Lower lobe of right lung (tissue), 2 donors: ENCODE data around the gene TRIOBP. TPM values are rescaled to one million over a fixed set of nuclear protein-coding genes. Genes with fewer than 3 reads are reported as not detected.
A peak's percentile ranks its signal among the peaks of the same experiment; 100 is the strongest.
"Not testable (repeated sequence)": the region's sequence is repeated elsewhere in the genome, so short reads cannot be mapped to it uniquely, and the experiment has no call there.

ENCODE experiments used
- ATAC-seq, 2 donors: fragments of 200-7000 bp; cut with Tn5 transposase; one replicate each; pipeline ENCODE4 v1.9.1; 2020 to 2022; ENCODE audit warnings: mild to moderate bottlenecking in 2 of 2, moderate library complexity in 2 of 2
- DNase-seq: peaks from one replicate; pipeline ENCODE4 v3.0.0-alpha.2; 2020
- H3K27ac ChIP-seq: fragments of 200-600 bp; one replicate; pipeline ENCODE4 v1.8.0; 2022
- H3K27me3 ChIP-seq: fragments of 200-600 bp; one replicate; pipeline ENCODE4 v1.8.0; 2022; ENCODE audit warnings: low read depth
- H3K36me3 ChIP-seq: fragments of 200-600 bp; one replicate; pipeline ENCODE4 v1.8.0; 2022; ENCODE audit warnings: mild to moderate bottlenecking
- H3K4me1 ChIP-seq: fragments of 200-600 bp; one replicate; pipeline ENCODE4 v1.8.0; 2022
- H3K4me3 ChIP-seq: fragments of 200-600 bp; one replicate; pipeline ENCODE4 v1.8.0; 2022; ENCODE audit warnings: mild to moderate bottlenecking
- H3K9me3 ChIP-seq: fragments of 200-600 bp; one replicate; pipeline ENCODE4 v1.8.0; 2022
- intact Hi-C: fragments of 100-400 bp; cut with DNase I; formaldehyde crosslinking; loops from one replicate; pipeline ENCODE4 v1.11.0; 2022
- total RNA-seq: library from RNA; stranded (reverse); fragmentation: NEBNext Ultra II Directional; extraction: Animal tissue kit (Norgen Biotek cat#: 25700); gene quantifications from one replicate; pipeline ENCODE4 v1.2.1, GENCODE V29; 2021
- TF ChIP-seq, protein P1 (sequence below): fragments of 200-600 bp; IDR thresholded peaks from one replicate; pipeline ENCODE4 v1.8.0; 2022; ENCODE audit warnings: antibody characterized with exemption, mild to moderate bottlenecking
- donor health status: DM: no; HTN: yes; CAD: no; lungs with severe emphysema.

TRIOBP gene
- total RNA-seq, 1 donor from 2014 or later = 78.8 TPM

DNA sequence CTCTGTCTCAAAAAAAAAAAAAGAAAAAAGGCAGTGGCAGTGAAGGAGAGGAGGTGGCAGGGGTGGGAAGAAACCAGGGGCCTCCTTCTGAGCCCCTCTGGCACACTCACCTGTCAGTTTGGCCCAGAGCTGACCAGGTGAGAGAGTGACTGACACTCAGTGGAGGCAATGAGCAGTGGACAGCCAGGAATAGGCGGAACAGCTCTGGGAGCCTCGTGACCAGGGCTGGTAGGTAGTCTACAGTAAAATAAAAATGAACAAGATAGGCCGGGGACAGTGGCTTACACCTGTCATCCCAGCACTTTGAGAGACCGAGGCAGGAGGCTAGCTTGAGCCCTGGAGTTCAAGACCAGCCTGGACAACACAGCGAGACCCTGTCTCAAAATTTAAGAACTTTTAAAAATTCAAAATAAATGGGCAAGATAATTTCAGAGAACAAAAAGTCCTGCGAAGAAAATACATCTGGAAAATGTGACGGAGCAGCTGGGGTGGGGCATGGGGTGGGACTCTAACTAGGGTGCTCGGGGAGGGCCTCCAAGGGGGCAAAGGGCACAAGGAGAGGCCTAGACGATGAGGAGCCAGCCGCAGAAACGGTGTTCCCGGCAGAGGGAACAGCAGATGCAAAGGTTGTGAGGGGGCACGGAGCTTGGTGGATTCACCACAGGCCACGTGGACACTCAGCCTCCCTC, 42.1 kb upstream of the TRIOBP start:
- ATAC-seq (no peak), DNase-seq (no peak)
- no peaks in the 10 kb centered on the region for H3K27me3 ChIP-seq
- TF ChIP-seq, protein P1, sequence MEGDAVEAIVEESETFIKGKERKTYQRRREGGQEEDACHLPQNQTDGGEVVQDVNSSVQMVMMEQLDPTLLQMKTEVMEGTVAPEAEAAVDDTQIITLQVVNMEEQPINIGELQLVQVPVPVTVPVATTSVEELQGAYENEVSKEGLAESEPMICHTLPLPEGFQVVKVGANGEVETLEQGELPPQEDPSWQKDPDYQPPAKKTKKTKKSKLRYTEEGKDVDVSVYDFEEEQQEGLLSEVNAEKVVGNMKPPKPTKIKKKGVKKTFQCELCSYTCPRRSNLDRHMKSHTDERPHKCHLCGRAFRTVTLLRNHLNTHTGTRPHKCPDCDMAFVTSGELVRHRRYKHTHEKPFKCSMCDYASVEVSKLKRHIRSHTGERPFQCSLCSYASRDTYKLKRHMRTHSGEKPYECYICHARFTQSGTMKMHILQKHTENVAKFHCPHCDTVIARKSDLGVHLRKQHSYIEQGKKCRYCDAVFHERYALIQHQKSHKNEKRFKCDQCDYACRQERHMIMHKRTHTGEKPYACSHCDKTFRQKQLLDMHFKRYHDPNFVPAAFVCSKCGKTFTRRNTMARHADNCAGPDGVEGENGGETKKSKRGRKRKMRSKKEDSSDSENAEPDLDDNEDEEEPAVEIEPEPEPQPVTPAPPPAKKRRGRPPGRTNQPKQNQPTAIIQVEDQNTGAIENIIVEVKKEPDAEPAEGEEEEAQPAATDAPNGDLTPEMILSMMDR = no peak
- H3K9me3 ChIP-seq = no peaks in the 10 kb centered on the region
- H3K36me3 ChIP-seq = peaks cover 42% of the 10 kb centered on the region
- intact Hi-C loops = no loop called here
- peaks cover 14% of the 10 kb centered on the region for H3K4me1 ChIP-seq
- H3K27ac ChIP-seq = no peak overlapping the region
- no peak overlapping the region for H3K4me3 ChIP-seq

DNA sequence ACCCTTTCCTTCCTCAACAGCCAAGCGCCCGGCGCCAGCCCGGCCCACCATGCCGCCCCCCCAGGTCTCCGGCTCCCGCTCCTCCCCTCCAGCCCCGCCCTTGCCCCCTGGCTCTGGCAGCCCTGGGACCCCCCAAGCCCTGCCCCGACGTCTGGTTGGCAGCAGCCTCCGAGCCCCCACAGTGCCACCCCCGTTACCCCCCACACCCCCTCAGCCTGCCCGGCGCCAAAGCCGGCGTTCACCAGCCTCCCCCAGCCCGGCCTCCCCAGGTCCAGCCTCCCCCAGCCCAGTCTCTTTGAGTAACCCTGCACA, 41.6 kb upstream of the TRIOBP start:
- Histone ChIP-seq H3K27ac (no peak overlapping the region), H3K36me3 (peaks cover 37% of the 10 kb centered on the region), H3K4me1 (peaks cover 19% of the 10 kb centered on the region), H3K27me3 (no peaks in the 10 kb centered on the region), H3K4me3 (no peak overlapping the region), H3K9me3 (no peaks in the 10 kb centered on the region)
- TF ChIP-seq, protein P1 = no peak
- intact Hi-C loops = no loop called here
- no peak for ATAC-seq
- DNase-seq = no peak

GRCh38 chr22:37656583-37656982, 40.3 kb upstream of the TRIOBP start:
- H3K27ac ChIP-seq, H3K4me3 ChIP-seq, intact Hi-C loops, DNase-seq, ATAC-seq, H3K27me3 ChIP-seq, H3K9me3 ChIP-seq: not testable (repeated sequence)
- Histone ChIP-seq H3K4me1 (peaks cover 31% of the 10 kb centered on the region), H3K36me3 (peaks cover 23% of the 10 kb centered on the region)

GRCh38 chr22:37657590-37658132, 39.2 kb upstream of the TRIOBP start:
- Histone ChIP-seq H3K4me1 (peaks cover 39% of the 10 kb centered on the region), H3K27me3 (no peaks in the 10 kb centered on the region), H3K4me3 (peak overlapping the region; percentile 48), H3K36me3 (peaks cover 13% of the 10 kb centered on the region), H3K9me3 (no peaks in the 10 kb centered on the region), H3K27ac (peak overlapping the region; percentile 68)
- no peak for DNase-seq
- TF ChIP-seq, protein P1 = no peak
- ATAC-seq = no peak
- intact Hi-C loops = no loop called here

- Histone ChIP-seq H3K36me3 (peaks cover 6% of the 10 kb centered on the region), H3K27ac (peak within 1 kb of the TSS; percentile 68), H3K9me3 (no peaks in the 10 kb centered on the region), H3K4me1 (peaks cover 39% of the 10 kb centered on the region), H3K4me3 (peak within 1 kb of the TSS; percentile 48), H3K27me3 (no peaks in the 10 kb centered on the region)
- DNase-seq (peak; percentile 99), ATAC-seq (peak; percentile 98)
- TF ChIP-seq, protein P1 = no peak
- intact Hi-C loops = no loop called here
Observed at GRCh38 chr22:37658133-37659065, 38.4 kb upstream of the TRIOBP start, which contains the start of gene PDXP. PDXP (plus strand) TSS chr22:37658723; CDS start chr22:37658783, 60 bp downstream.
